T follicular helper cell (primary cell): ENCODE data around the gene ZFYVE28.

ENCODE experiments used
- DNase-seq: peaks from one replicate; pipeline ENCODE4 v3.0.0-alpha.2; 2020; ENCODE audit warnings: low read depth

The ZFYVE28 gene

DNA sequence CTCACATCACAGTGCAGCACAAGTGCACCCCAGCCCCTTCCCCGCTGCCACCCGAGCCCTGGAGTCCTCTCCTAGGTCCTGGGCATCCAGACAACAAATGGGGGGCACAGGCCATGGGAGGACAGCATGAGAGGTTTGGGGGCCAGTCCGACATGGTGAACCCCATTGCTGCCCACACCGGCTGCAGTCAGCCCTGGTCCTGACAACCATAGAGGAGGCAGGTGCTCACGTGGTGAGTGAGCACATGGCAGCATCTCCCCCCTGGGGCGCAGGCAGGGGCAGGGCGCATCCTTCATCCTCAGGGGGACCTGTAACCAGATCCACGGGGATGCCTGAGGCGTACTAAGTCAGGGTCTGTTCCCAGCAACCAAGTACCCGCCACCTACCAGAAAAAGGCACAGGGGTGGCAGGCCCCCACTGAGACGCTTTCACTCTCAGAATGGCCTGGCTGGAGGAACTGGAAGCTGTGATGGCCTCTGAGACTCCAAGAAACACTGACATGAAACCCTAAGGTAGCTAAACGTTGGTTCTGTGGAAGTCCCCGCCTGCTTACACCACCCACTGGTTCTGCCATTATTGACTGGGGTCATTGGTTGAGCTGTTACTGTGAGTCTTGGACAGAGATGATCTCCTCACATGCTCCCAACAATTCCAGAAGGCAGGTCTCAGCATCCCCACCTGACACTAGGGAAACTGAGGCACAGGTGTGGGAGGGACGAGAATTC lies 6.5 kb downstream of the ZFYVE28 start:
- DNase-seq, result no peak

DNA sequence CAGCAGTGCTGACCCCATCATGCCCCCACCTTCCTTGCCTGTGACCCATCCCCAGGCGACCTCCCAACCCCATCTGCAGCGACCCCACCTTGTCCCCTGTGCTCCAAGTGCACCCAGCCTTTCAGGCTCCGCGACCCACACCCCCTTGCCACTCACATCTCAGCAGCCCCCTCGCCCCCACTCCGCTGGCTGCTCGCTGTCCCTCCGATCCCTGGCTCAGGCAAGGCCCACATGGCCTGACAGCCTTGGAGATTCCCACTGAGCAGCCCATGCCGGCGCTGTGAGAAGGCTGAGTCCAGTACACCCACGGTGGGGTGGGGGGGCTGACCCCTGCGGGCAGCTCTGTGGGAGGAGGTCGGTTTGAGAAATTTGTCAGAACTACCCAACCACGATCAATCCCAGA lies 9.1 kb downstream of the ZFYVE28 start:
- DNase-seq, result no peak

DNA sequence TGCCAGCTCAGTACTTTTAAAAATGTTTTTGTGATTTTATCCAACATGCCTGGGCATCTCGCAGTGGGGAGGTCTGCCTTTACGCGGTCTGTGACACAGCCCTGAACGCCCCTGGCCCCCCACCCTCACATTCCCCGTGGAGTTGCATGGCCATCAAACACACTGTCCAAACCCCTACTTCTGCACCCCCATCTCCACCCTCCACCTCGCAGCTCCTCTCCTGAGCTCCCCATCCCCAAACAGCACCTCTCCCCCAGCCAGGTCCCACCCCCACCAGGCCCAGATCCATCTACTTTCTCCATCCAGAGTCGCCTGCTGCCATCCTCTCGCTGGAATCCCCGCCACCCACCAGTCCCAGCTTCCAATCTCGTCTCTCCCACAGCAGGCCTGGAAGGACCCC lies 9.5 kb downstream of the ZFYVE28 start:
- no peak for DNase-seq

DNA sequence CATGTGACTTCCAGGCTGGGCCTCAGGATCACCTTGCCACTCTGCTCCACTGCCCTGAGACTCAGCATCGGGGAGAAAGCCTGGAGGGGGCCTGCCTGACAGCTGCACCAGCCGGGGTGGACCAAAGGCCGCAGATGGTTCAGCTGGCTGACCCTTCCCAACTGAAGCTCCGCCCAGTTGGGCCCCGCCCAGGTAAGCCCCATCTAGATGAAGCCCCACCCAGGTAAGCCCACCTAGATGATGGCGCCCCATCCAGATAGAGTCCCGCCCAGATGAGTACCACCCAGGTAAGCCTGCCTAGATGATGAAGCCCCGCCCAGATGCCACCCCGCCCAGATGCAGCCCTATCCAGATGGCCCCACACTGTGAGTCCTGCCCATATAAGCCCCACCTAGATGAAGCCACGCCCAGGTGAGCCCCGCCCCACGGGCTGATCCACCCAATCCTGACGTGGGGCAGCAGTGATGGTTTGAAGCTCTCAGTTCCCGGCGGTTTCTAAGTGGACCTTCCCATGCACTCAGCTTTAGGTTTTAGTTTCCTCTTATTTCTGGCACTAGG lies 10.0 kb downstream of the ZFYVE28 start:
- no peak for DNase-seq

DNA sequence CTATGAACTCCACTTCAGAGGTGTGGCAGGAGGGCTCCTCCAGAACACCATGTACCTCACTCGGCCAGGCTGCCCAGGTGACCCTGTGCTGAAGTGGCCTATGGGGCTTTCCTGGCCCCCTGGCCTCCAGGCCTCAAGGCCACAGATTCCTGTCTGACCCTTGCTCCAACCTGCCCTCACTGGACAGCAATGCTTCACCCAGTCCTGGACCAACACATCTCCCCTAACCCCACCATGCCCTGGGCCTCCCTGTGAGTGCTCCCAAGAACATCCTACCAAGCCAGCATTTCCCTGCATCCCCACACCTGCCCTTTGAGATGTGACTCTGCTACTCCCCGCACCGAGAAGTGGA lies 10.5 kb downstream of the ZFYVE28 start:
- DNase-seq, result no peak

DNA sequence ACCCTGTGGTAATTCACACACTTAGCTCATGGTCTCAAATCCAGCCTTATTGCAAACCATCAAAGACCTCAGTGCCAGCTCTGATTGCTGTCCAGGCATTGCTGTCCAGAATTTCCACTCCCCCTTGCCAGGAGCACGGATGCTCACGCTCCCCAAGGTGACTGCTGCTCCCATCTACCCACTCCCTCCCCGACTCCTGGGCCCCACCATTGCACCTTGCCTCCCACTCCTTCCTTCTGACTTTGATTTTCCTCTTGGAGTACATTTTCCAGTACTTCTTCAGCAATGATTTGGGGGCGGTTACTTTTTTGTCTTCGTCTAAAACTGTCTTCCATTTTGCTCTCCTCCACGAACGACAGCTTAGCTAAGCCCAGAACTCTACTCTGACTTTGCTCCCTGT lies 11.5 kb downstream of the ZFYVE28 start:
- no peak for DNase-seq

DNA sequence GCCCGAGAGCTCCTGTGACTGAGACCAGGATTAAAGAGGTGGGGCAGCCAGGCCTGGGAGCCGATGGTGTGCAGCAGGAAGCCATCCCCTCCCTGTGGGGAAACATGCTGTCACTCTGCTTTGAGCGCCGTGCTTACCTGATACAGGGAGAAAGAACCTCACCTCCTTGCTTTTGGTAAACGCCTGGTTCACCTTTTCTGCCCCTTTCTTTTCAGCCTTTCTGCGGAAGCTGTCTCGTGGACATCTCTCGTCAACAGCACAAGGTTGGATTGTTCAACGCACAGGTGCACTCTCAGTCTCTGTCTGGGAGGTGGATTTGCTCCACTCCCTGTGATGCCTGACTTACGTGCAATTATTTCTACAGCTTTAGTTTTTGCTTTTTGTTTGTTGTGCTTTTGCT lies 12.0 kb downstream of the ZFYVE28 start:
- DNase-seq, result no peak

DNA sequence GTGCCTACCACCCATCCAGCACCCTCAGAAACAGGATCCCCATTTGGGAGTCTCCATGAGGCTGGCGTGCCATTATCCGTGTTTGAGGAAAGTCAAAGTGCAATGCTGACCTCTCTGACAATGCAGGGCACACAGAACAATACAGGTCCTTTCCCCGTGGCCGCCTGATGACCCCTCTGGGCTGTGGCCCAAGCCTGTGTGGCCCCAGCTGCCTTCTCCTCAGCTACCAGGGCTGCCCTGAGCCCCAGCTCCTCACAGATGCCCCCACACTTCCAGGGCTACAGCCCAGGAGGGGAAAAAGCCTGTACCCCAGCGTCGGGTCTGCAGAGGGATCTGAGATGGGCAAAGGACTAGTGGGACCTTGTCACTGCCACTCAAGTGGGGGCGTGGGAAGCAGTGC lies 15.5 kb downstream of the ZFYVE28 start:
- DNase-seq, result no peak

DNA sequence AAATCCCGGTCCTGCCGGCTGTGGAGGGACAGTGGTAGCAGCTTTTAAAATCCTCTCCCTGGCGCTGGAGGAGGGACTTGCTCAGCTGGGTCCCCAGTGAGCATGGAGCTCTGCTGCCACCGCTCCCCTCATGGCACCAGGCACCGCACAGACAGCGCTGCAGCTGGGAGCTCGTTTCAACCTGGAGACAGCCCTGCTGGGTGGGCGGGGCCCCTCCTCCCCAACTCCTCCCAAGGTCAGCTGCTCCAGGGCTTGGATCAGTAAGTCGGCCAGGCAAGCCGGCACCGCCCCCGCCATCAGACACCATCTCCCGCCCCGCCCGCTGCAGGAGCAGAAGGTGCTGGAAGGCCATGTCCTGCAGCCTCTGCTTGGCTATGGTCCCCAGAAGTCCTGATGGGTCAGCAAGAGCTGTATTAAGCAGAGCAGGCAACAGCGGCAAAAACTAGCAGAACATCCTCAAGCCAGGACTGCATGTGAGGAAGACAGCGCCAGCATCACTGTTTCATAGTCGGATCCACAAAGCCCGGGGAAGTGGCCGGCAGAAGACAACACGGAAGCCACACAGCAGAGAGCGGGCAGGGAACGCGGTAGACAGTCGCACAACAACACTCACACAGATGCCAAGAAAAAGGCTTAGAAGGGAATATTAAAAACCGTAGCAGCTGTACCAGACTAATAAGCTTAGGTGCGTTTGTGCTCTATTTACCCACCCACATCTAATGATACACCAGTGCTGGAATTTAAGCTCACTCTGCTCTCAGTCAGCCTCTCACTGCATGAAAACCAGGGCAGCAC lies 16.2 kb downstream of the ZFYVE28 start:
- no peak for DNase-seq

DNA sequence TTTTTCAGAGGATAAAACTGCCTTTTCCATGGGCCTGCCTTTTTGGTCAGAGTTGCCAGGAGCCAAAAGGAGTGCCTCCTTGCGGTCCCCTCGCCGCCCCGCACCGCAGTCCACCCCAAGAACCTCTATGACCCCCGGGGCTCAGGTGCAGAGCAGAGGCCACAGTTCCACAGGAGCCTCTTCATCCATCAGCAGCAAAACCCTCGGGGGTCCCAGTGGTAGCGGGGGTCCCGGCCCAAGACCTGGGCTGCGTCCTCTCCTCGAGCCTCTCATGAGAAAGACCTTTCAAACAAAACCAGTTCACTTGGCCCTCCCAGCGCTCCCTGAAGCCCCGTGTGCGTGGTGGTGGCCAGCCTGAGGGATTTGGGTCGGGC lies 16.8 kb downstream of the ZFYVE28 start:
- no peak for DNase-seq

DNA sequence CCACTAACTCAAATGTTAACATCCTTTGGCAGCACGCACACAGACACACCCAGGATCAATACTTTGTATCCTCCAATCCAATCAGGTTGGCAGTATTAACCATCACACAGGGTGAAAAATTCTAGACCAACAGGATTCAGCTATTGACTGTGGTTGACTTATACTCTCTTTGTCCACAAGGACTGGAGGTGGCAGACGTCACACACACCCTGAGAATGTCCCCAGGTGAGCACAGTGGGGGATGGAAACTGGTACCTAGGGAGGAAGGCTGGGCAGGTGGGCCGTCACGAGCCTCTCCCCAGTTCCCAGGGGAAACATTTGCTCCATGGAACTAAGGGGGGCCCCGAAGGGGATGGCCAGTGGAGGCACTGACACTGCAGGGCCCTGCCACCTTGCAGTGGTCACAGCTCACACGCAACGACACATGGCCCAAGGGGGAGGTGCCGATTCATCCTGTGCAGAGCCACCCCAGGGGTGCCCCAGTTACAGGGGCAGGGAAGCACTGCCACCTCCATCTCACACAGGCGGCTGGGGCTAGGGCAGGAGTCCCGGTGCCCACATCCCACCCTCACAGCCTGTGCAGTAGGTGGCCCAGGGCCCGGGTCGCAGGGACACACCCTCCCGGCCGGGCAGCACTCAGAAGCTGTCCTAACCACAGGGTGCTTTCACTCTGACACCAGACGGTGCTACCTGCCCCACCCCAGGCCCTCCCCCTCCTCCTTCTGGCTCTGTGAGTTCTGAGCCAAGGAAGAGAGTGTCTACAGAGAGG lies 17.4 kb downstream of the ZFYVE28 start:
- DNase-seq, result no peak

DNA sequence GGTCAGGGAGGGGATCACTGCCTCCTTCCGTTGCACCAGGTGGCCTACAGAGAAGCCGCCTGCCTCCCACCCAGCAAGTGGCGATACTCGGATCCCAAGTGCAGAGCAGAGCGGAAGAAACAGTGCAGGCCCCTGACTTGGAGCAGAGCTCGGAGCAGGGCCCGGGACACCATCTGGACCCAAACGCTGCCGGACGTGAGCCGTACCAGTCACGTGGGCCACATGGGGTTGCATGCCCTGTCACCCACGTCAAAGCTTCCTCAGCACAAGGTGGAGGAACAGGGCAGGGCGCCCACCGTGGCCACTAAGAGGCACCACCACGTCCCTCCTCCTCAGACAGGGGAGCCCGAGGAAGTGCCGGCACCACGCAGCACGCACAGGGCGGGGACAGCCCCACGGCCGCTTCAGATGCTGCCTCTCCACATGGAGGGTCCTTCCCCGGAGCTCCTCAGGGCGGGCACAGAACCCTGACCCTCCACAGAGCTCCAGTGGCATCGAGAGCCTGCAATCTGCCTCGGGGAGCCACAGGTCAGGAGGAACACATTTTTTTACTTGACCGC lies 18.7 kb downstream of the ZFYVE28 start:
- no peak for DNase-seq

DNA sequence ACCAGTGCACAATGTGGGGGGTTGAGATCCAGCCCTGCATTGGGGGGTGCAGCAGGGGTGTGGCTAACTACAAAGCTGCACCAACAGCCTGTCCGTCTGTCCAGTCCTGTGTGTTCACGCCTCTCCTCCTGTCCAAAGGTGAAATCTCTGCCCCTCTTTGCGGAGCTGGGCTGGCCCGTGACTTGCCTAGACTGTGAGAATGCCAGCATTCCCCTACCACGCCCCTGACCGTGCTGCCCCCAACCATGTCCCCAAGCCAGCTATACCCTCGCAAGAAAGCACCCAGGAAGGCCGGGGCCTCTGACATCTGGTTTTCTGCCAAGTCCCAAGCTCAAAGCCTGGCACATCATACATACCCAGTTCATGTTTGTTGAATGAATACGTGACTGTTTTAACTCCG lies 19.2 kb downstream of the ZFYVE28 start:
- no peak for DNase-seq

DNA sequence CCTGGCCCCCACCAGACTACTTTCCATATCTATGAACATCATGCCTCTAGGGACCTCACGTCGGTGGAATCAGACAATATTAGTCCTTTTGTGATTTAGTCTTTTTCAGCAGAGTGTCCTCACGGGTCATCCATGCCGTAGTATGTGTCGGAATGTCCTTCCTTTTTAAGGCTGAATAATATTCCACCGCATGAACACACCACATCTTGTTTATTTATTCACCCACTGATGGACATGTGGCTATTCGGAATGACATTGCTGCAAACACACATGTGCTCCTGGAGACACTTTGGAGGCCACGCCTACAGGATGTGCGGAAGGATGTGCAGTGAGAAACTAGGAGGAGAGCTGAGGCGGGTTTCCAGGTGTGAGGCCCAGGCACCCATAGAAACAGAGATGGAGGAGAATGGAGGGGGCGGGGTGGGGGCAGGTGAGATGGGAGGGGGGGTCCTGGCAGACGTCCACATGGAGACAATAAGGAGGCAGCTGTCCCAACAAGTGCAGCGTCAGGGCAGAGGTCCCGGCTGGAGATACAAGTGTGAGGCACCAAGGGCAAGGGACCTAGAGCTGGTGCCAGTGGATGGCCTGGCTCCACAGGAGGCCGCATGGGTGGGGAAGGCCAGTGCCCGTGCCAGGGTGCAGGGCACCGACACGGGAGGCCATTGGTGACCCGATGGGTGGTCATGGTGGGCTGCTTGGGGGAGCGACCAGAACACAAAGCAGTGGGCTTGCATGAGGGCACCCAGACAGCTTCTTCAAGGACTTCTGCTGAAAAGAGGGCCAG lies 20.7 kb downstream of the ZFYVE28 start:
- no peak for DNase-seq

DNA sequence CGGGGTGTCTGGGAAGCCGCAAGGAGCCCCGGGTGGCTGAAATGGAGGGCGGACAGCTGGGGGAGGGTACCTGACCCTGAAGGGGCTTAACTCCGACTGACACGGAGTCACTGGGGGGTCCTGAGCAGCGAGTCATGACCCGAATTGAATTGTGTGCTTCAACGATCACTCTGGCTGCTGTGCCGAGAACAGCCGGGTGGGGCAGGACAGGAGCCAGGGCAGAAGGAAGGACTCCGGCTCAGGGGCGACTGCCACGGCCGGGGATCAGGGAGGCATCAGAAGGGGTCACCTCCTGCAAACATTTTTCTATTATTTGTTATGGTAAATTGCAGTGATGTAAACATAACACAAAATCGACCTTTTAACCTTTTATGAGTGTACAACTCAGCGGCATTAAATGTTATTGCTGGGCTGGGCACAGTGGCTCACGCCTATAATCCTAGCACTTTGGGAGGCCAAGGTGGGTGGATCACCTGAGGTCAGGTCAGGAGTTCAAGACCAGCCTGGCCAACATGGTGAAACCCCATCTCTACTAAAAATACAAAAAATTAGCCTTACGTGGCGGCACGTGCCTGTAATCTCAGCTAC lies 21.6 kb downstream of the ZFYVE28 start:
- DNase-seq, result no peak

DNA sequence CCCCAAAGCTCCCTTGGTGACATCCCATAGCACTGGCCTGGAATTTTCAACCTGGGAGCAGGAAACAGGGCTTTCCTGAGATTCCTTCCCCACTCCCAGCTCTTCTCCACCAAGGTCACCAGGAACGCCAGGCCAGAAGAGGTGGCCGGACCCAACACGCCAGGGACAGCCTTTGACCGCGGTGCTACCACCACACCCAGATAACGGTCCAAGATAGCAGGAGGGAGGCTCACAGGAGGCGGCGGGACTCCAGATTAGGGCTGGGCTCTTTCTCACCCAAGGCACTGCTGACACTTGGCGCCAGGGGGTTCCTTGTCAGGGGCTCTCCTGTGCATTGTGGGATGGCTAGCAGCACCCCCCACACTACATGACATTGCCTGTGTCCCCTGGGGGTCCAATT lies 22.9 kb downstream of the ZFYVE28 start:
- DNase-seq, result no peak

DNA sequence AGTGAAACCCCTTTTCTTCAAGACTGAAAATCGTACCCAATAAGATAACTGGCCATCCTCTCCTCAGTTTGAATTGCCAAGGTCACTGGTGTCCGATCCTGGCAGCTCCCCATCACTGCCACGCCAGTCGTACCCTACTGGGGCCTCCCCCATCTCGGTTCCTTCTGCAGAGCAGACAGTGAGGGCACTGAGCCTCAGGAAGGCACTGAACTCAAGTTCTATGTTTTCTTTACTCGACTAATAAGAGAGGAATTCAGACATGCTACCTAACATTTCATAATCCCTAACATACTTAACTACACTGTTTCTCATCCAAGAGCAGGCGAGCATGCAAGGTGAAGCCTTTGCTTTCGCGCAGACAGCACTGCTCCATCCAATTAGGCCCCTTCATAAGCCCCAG lies 23.4 kb downstream of the ZFYVE28 start:
- no peak for DNase-seq

DNA sequence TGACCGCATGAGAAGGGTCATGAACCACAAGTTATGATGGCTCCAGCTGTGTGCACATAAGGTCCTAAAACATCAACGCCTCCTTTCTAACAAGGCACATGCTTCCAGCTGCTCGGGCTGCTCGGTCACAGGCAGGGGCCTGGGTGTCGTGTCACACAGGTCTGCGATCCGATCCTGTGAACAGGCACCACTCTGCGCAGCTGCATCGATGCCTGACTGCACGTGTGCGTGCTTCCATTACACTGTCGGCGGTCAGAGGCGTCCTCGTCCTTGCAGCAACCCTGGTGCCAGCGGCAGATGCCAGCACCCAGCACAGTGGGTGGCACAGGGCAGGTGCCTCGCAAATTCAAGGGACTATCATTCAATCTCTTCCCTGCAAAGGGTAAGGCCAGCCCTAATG lies 23.9 kb downstream of the ZFYVE28 start:
- no peak for DNase-seq

DNA sequence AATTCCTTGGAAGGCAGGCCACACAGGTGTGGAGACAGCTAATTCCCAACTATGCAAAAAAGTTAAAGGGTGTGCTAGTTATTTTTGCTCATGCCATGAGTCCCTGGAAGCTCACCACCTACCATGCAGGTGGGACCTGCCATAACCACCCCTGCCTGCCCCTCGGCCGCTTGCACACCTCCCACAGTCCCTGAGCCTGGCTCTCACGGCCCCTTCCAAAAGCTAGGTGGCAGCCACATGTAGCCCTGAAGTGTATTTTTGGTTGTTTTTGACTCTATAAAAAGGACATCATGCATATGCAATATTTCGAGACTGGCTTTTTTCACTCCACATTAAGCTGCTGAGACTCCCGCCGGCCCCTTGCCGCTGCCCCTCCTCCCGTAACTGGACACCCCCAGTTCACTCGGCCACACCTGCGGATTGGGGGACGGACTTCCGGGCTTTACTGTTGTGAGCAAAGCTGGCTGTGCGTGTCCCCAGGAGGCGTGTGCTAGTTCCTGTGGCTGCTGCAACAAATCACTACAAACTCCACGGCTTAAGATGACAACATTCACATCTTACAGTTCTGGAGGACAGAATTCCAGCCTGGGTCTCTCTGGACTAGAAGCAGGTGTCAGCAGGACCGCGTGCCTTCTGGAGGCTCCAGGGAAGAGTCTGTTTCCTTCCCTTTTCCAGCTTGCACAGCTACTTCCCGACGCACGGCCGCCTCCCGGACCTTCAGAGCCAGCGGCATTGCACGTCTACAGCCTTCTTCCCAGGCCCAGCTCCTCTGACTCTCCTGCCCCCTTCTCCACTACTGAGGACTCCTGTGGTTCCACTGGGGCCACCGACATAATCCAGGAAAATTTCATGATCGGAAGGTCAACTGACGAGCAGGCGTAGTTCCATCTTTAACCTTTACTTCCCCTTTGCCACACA lies 24.8 kb downstream of the ZFYVE28 start:
- DNase-seq, result no peak

DNA sequence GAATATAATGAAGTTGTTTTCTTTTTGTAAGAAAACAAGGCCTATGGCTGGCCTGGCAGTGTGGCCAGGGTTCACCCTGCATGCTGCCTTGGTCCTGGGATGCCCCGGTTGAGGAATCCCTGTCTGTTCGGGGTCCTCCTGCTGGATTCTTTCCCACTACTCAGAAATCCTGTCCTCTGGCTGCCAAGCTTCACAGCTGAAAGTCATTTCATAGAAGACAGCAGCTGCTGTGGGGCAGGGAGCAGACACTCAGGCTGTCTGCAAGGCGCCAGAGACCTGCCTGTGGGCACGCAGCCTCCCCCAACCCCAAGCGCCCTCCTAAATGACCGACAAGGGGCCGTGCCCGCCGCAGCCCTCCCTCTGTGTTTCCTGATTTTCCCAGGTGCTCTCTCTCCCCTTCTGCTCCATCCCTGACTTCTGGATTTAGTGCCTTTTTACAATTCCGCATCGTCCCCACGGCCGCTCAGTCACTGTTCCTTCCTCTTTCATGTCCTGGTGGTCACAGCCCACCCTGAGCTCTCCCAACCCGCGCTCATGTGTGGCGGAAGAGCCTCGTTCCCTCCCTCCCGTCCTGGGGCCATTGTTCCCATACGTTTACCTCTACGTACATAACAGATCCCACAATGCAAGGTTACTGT lies 27.5 kb downstream of the ZFYVE28 start:
- DNase-seq, result no peak
